GM23338 (cell line): ENCODE results near the gene MAP2K7. TPM values are rescaled to one million over a fixed set of nuclear protein-coding genes. Genes with fewer than 3 reads are reported as not detected.

ENCODE experiments used
- ATAC-seq: fragments of 200-7000 bp; cut with Tn5 transposase; 3 replicates; pipeline ENCODE4 v1.9.1; 2020
- DNase-seq: peaks from one replicate; pipeline ENCODE4 v3.0.0-alpha.2; 2015; ENCODE audit warnings: low spot score
- H2AFZ ChIP-seq: fragments of 200-600 bp; sonication (generic); 2 replicates; pipeline ENCODE4 v1.8.0; 2016; ENCODE audit warnings: antibody characterized with exemption, mild to moderate bottlenecking, moderate library complexity
- H3F3A ChIP-seq: fragments of 200-600 bp; sonication (generic); replicated peaks from 2 replicates; pipeline ENCODE4 v1.8.0; 2017; ENCODE audit warnings: antibody characterized with exemption, mixed run types, low read depth
- H3K27ac ChIP-seq: fragments of 200-600 bp; sonication (generic); 2 replicates; pipeline ENCODE4 v1.6.1; 2016; ENCODE audit warnings: low read depth
- H3K27me3 ChIP-seq: fragments of 200-600 bp; sonication (generic); 2 replicates; pipeline ENCODE4 v1.8.0; 2016; ENCODE audit warnings: mild to moderate bottlenecking, mixed run types, moderate library complexity; ENCODE audit not compliant: insufficient read depth
- H3K36me3 ChIP-seq: fragments of 200-600 bp; sonication (generic); 2 replicates; pipeline ENCODE4 v1.8.0; 2016; ENCODE audit warnings: mild to moderate bottlenecking; ENCODE audit not compliant: insufficient read depth
- H3K4me1 ChIP-seq: fragments of 200-600 bp; sonication (generic); 2 replicates; pipeline ENCODE4 v1.8.0; 2016; ENCODE audit warnings: mild to moderate bottlenecking, moderate library complexity; ENCODE audit not compliant: insufficient read depth
- H3K4me2 ChIP-seq: fragments of 200-600 bp; sonication (generic); 2 replicates; pipeline ENCODE4 v1.7.1; 2017; ENCODE audit warnings: mixed run types
- H3K4me3 ChIP-seq: fragments of 200-600 bp; sonication (generic); 2 replicates; pipeline ENCODE4 v1.6.1; 2016; ENCODE audit warnings: mixed run types
- H3K79me2 ChIP-seq: fragments of 200-600 bp; sonication (generic); replicated peaks from 2 replicates; pipeline ENCODE4 v1.8.0; 2017; ENCODE audit warnings: mild to moderate bottlenecking; ENCODE audit not compliant: insufficient read depth
- H3K9me2 ChIP-seq: fragments of 200-600 bp; sonication (generic); 2 replicates; pipeline ENCODE4 v1.8.0; 2017; ENCODE audit not compliant: insufficient read depth
- H4K20me1 ChIP-seq: fragments of 200-600 bp; sonication (generic); replicated peaks from 2 replicates; pipeline ENCODE4 v1.8.0; 2017; ENCODE audit warnings: mild to moderate bottlenecking; ENCODE audit not compliant: insufficient read depth
- H3K27ac Mint-ChIP-seq: 2 replicates; pipeline ENCODE4 v1.8.0; 2020; ENCODE audit warnings: inconsistent platforms, mild to moderate bottlenecking, moderate library complexity, mixed read lengths
- H3K27me3 Mint-ChIP-seq: 3 replicates; pipeline ENCODE4 v1.8.0; 2022; ENCODE audit warnings: low read depth, mild to moderate bottlenecking, moderate library complexity, mixed read lengths, inconsistent platforms; ENCODE audit not compliant: insufficient read depth, poor library complexity
- H3K36me3 Mint-ChIP-seq: 3 replicates; pipeline ENCODE4 v1.8.0; 2021; ENCODE audit warnings: low read depth, mild to moderate bottlenecking, inconsistent platforms, moderate library complexity, mixed read lengths
- H3K4me1 Mint-ChIP-seq: 3 replicates; pipeline ENCODE4 v1.8.0; 2020; ENCODE audit warnings: mild to moderate bottlenecking, inconsistent platforms, mixed read lengths
- H3K4me3 Mint-ChIP-seq: 3 replicates; pipeline ENCODE4 v1.8.0; 2021; ENCODE audit warnings: moderate library complexity, mild to moderate bottlenecking, inconsistent platforms, mixed read lengths
- H3K9me3 Mint-ChIP-seq: 3 replicates; pipeline ENCODE4 v1.8.0; 2020; ENCODE audit warnings: moderate library complexity, mild to moderate bottlenecking, inconsistent platforms, mixed read lengths
- CREB1 ChIP-seq: fragments of 250-450 bp; sonication (Bioruptor Pico); IDR thresholded peaks from 2 replicates; pipeline ENCODE4 v1.5.0; 2020; ENCODE audit warnings: low read depth, mild to moderate bottlenecking, moderate library complexity
- CTCF ChIP-seq, 2 experiments: fragments of 200-600 bp in 1 of 2; sonication (generic) in 1 of 2; conservative IDR thresholded peaks; 2 replicates each; pipeline versions ENCODE4 v1.5.1 to v1.6.1; 2016 to 2017; ENCODE audit warnings: antibody characterized with exemption in 2 of 2, low read depth in 2 of 2, mild to moderate bottlenecking in 2 of 2, moderate library complexity in 1 of 2
- ETS1 ChIP-seq: IDR thresholded peaks from 2 replicates; pipeline ENCODE4 v1.6.1; 2016; ENCODE audit warnings: antibody characterized with exemption
- EZH2phosphoT487 ChIP-seq: fragments of 200-600 bp; sonication (generic); IDR thresholded peaks from one replicate; pipeline ENCODE4 v1.8.1; 2018; ENCODE audit warnings: antibody characterized with exemption; ENCODE audit not compliant: unreplicated experiment
- JUNB ChIP-seq: IDR thresholded peaks from one replicate; pipeline ENCODE4 v1.6.1; 2016; ENCODE audit warnings: antibody characterized with exemption; ENCODE audit not compliant: unreplicated experiment
- NANOG ChIP-seq: IDR thresholded peaks from 2 replicates; pipeline ENCODE4 v1.6.1; 2016; ENCODE audit warnings: antibody characterized with exemption, borderline replicate concordance
- POLR2AphosphoS5 ChIP-seq: IDR thresholded peaks from 2 replicates; pipeline ENCODE4 v1.6.1; 2016; ENCODE audit warnings: antibody characterized with exemption, low read depth
- REST ChIP-seq: IDR thresholded peaks from one replicate; pipeline ENCODE4 v1.6.1; 2018; ENCODE audit warnings: antibody characterized with exemption; ENCODE audit not compliant: unreplicated experiment
- STAT1 ChIP-seq: IDR thresholded peaks from one replicate; pipeline ENCODE4 v1.6.1; 2016; ENCODE audit warnings: antibody characterized with exemption; ENCODE audit not compliant: unreplicated experiment
- ZNF114 ChIP-seq: fragments of 250-450 bp; sonication (Bioruptor Pico); IDR thresholded peaks from 2 replicates; pipeline ENCODE4 v1.5.0; 2020; ENCODE audit warnings: mild to moderate bottlenecking, moderate library complexity
- ZNF331 ChIP-seq: fragments of 250-450 bp; sonication (Bioruptor Pico); IDR thresholded peaks from 2 replicates; pipeline ENCODE4 v1.5.0; 2020; ENCODE audit warnings: low read depth, mild to moderate bottlenecking, moderate library complexity
- polyA plus RNA-seq: library from polyadenylated mRNA; unstranded; fragments of >200 nt; fragmentation: Nextera tagmentation; extraction: Ambion mirVana; gene quantifications from 2 replicates; pipeline ENCODE4 v1.2.1, GENCODE V29; 2016
- total RNA-seq: library from RNA; depleted of rRNA; stranded (reverse); fragments of >200 nt; shearing (Covaris generic); gene quantifications from 2 replicates; pipeline ENCODE4 v1.2.3, GENCODE V29; 2014

Gene MAP2K7
- total and polyA plus RNA-seq, 2 experiments from 2014 or later, result 11.3 to 22.6 TPM

DNA sequence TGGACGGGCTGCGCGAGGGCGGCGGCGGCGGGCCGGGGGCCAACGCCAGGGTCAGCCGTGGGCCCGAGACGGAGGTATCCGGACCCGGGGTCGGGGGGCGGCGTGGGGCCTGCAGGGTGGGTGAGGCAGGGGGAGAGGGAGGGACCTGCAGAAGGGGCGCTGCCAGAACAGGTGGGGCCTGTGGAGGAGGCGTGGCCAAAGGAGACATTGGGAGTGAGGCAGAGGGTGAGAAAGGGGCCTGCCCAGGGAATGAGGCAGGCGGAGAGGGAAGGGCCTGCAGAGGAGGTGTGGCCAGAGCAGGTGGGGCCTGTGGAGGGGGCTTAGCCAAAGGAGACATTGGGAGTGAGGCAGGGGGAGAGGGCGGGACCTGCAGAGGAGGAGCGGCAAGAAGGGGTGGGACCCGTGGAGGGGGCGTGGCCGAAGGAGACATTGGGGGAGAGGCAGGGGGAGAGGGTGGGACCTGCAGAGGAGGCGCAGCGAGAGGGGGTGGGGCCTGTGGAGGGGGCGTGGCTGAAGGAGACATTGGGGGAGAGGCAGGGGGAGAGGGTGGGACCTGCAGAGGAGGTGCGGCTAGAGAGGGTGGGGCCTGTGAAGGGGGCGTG lies 33.7 kb upstream of the MAP2K7 start (continued):
- no peak for TF ChIP-seq REST
- no peak for TF ChIP-seq CREB1 (CRISPR knock-in tag)
- TF ChIP-seq EZH2phosphoT487, result no peak
- no peak for TF ChIP-seq JUNB
- TF ChIP-seq STAT1, result no peak
- no peak for TF ChIP-seq NANOG
- TF ChIP-seq ETS1, result no peak
- TF ChIP-seq POLR2AphosphoS5, result no peak
- TF ChIP-seq ZNF114, result no peak

GRCh38 chr19:7870571-7871436 lies 32.9 kb upstream of the MAP2K7 start:
- H3K4me1 Mint-ChIP-seq, result peaks cover 18% of the 10 kb centered on the region
- H2AFZ ChIP-seq, result no peak overlapping the region
- H3K4me2 ChIP-seq, result peak overlapping the region; percentile 53; the same call in 1 of the 2 replicates
- peaks cover 56% of the 10 kb centered on the region for H3K27me3 Mint-ChIP-seq
- no peaks in the 10 kb centered on the region for H3K9me3 Mint-ChIP-seq
- no peaks in the 10 kb centered on the region for H4K20me1 ChIP-seq
- peak overlapping the region; percentile 92 for H3K27ac ChIP-seq
- H3K36me3 ChIP-seq, result no peaks in the 10 kb centered on the region
- TF ChIP-seq JUNB (no peak), POLR2AphosphoS5 (peak; percentile 58), ETS1 (no peak), ZNF331 (no peak), CTCF (conservative IDR thresholded peaks at IDR 0.05; ENCODE audit: low read depth in 2 of 2) (no peak), EZH2phosphoT487 (no peak), CREB1 (CRISPR knock-in tag) (no peak)
- peaks cover 5% of the 10 kb centered on the region; the same call in 2 of the 3 replicates for H3K36me3 Mint-ChIP-seq
- H3K9me2 ChIP-seq, result no peaks in the 10 kb centered on the region
- H3K4me1 ChIP-seq, result peaks cover 21% of the 10 kb centered on the region; the same call in 1 of the 2 replicates
- peak overlapping the region; percentile 13; the same call in 1 of the 2 replicates for H3K4me3 ChIP-seq
- peak overlapping the region; percentile 94 for H3K27ac Mint-ChIP-seq
- peaks cover 40% of the 10 kb centered on the region for H3K27me3 ChIP-seq
- DNase-seq, result peak; percentile 96
- H3K79me2 ChIP-seq, result no peaks in the 10 kb centered on the region
- peak; percentile 1 for ATAC-seq
- H3F3A ChIP-seq, result peaks cover 13% of the 10 kb centered on the region; the same call in 1 of the 2 replicates
- H3K4me3 Mint-ChIP-seq, result peak overlapping the region; percentile 54
